Naive thymus-derived CD4-positive, alpha-beta T cell (primary cell): ENCODE data around the gene KCNJ13. TPM values are rescaled to one million over a fixed set of nuclear protein-coding genes. Genes with fewer than 3 reads are reported as not detected.
"Not testable (repeated sequence)": the region's sequence is repeated elsewhere in the genome, so short reads cannot be mapped to it uniquely, and the experiment has no call there.

Source experiments
- ATAC-seq: fragments of 150-1000 bp; cut with Tn5 transposase; 2 replicates; pipeline ENCODE4 v1.10.0; 2021; ENCODE audit warnings: mild to moderate bottlenecking, moderate library complexity
- CTCF ChIA-PET: fragments of 350-600 bp; sonication (Branson Sonifier 250); formaldehyde crosslinking; loops from one replicate; lab custom pipeline; 2021; ENCODE audit warnings: antibody characterized with exemption; lab: Charles Lee
- POLR2A ChIA-PET: fragments of 350-600 bp; sonication (Branson Sonifier 250); formaldehyde crosslinking; loops from one replicate; lab custom pipeline; 2021; ENCODE audit warnings: antibody characterized with exemption, inconsistent platforms; lab: Charles Lee
- DNase-seq, 9 donors: peaks; one replicate each; pipeline versions ENCODE4 v3.0.0 to v3.0.0-alpha.2; 2020 to 2022; ENCODE audit warnings: mixed read lengths in 1 of 9
- H3K27ac ChIP-seq: one replicate; pipeline ENCODE4 v1.7.0; 2013; ENCODE audit warnings: mild to moderate bottlenecking, low read depth, low read length, moderate library complexity
- H3K27me3 ChIP-seq, 2 donors: one replicate each; pipeline ENCODE4 v1.7.0; 2013; ENCODE audit warnings: low read length in 2 of 2, mild to moderate bottlenecking in 2 of 2, moderate library complexity in 2 of 2; ENCODE audit not compliant: control insufficient read depth in 2 of 2, insufficient read depth in 2 of 2
- H3K36me3 ChIP-seq, 3 experiments: 1 replicate in 2 of 3; 2 replicates in 1 of 3; pipeline ENCODE4 v1.7.0; 2013; ENCODE audit warnings: low read length in 3 of 3, mild to moderate bottlenecking in 3 of 3, moderate library complexity in 1 of 3; ENCODE audit not compliant: insufficient read depth in 3 of 3, control insufficient read depth in 2 of 3
- H3K4me1 ChIP-seq, 2 donors: one replicate each; pipeline ENCODE4 v1.7.0; 2013; ENCODE audit warnings: low read length in 2 of 2, mild to moderate bottlenecking in 2 of 2, moderate library complexity in 1 of 2; ENCODE audit not compliant: control insufficient read depth in 2 of 2, insufficient read depth in 2 of 2
- H3K4me3 ChIP-seq: 2 replicates; pipeline ENCODE4 v1.7.0; 2013; ENCODE audit warnings: mild to moderate bottlenecking, low read length
- H3K9me3 ChIP-seq, 3 experiments: 1 replicate in 2 of 3; 2 replicates in 1 of 3; pipeline ENCODE4 v1.7.0; 2013; ENCODE audit warnings: low read length in 3 of 3; ENCODE audit not compliant: control insufficient read depth in 2 of 3
- H3K27ac Mint-ChIP-seq, 9 donors: one replicate each; pipeline ENCODE4 v1.8.0; 2020 to 2022; ENCODE audit warnings: mixed read lengths in 9 of 9, mild to moderate bottlenecking in 8 of 9, moderate library complexity in 5 of 9, inconsistent platforms in 2 of 9
- H3K27me3 Mint-ChIP-seq, 5 donors: one replicate each; pipeline ENCODE4 v1.8.0; 2021 to 2022; ENCODE audit warnings: mixed read lengths in 5 of 5, mild to moderate bottlenecking in 1 of 5
- H3K36me3 Mint-ChIP-seq, 5 donors: one replicate each; pipeline ENCODE4 v1.8.0; 2020 to 2022; ENCODE audit warnings: mixed read lengths in 5 of 5, mild to moderate bottlenecking in 3 of 5, inconsistent platforms in 1 of 5
- H3K4me1 Mint-ChIP-seq, 7 donors: one replicate each; pipeline ENCODE4 v1.8.0; 2020 to 2022; ENCODE audit warnings: mixed read lengths in 7 of 7, mild to moderate bottlenecking in 3 of 7, inconsistent platforms in 1 of 7
- H3K4me3 Mint-ChIP-seq, 10 donors: one replicate each; pipeline ENCODE4 v1.8.0; 2020 to 2022; ENCODE audit warnings: mild to moderate bottlenecking in 10 of 10, mixed read lengths in 10 of 10, moderate library complexity in 6 of 10, inconsistent platforms in 2 of 10
- H3K9me3 Mint-ChIP-seq, 11 donors: one replicate each; pipeline ENCODE4 v1.8.0; 2020 to 2022; ENCODE audit warnings: mixed read lengths in 11 of 11, mild to moderate bottlenecking in 4 of 11, inconsistent platforms in 1 of 11, moderate library complexity in 1 of 11
- intact Hi-C, 2 donors: fragments of 100-400 bp; cut with micrococcal nuclease; formaldehyde crosslinking; loops; one replicate each; pipeline ENCODE4 v1.15.1; 2023
- polyA plus RNA-seq, 2 donors: library from polyadenylated mRNA; unstranded; fragments of 300-500 nt; fragmentation: Illumina TruSeq; gene quantifications; one replicate each; pipeline ENCODE4 v1.2.3, GENCODE V29; 2021
- total RNA-seq, 6 experiments: library from RNA in 5 of 6; stranded (reverse) in 5 of 6; gene quantifications; 1 replicate in 5 of 6; 2 replicates in 1 of 6; pipeline ENCODE4 v1.2.3 and lab custom pipeline; 2021 to 2026

The KCNJ13 gene
- total and polyA plus RNA-seq, 7 experiments from 2014 or later, result 0.50 TPM; not detected in 6

DNA sequence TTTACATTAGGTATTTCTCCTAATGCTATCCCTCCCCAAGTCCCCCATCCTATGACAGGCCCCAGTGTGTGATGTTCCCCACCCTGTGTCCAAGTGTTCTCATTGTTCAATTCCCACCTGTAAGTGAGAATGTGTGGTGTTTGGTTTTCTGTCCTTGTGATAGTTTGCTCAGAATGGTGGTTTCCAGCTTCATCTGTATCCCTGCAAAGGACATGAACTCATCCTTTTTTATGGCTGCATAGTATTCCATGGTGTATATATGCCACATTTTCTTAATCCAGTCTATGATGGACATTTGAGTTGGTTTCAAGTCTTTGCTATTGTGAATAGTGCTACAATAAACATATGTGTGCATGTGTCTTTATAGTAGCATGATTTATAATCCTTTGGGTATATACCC, 56.3 kb downstream of the KCNJ13 start:
- H3K4me1 Mint-ChIP-seq, result peaks cover 38 to 65% (median 56%) of the 10 kb centered on the region in 7 donors

More for the DNA sequence above, 56.3 kb downstream of the KCNJ13 start:
- intact Hi-C loops, H3K9me3 Mint-ChIP-seq, POLR2A ChIA-PET, H3K27ac ChIP-seq, H3K27ac Mint-ChIP-seq, ATAC-seq, H3K27me3 Mint-ChIP-seq, H3K9me3 ChIP-seq, DNase-seq, H3K27me3 ChIP-seq, H3K4me3 ChIP-seq, H3K4me3 Mint-ChIP-seq, H3K4me1 ChIP-seq: not testable (repeated sequence)
- peaks cover 0 to 27% (median 3%) of the 10 kb centered on the region in 3 experiments for H3K36me3 ChIP-seq
- CTCF ChIA-PET, result interaction anchor here (1.2 kb wide), 1 partner anchor 9 kb away, joined by 3 read pairs; no protein-coding TSS in a partner anchor
- H3K36me3 Mint-ChIP-seq, result peaks cover 12 to 75% (median 59%) of the 10 kb centered on the region in 5 donors

Other genes with a start within 250 kb of the KCNJ13 start
- not detected for gene CHRNG, start 236.9 kb downstream of the KCNJ13 start, total RNA-seq
- under 1 TPM; 0.10 to 0.26 TPM for gene CHRNG, start 236.9 kb downstream of the KCNJ13 start, polyA plus RNA-seq
- 10 to 100 TPM in 4 of 5 experiments, 1 to 10 TPM in 1; 9.7 to 23.4 (median 19.3) TPM for gene TIGD1, start 226.0 kb downstream of the KCNJ13 start, total RNA-seq
- 10 to 100 TPM; 17.1 to 23.8 TPM for gene TIGD1, start 226.0 kb downstream of the KCNJ13 start, polyA plus RNA-seq
- 10 to 100 TPM; 51.9 to 77.6 (median 61.6) TPM for gene EIF4E2, start 225.9 kb downstream of the KCNJ13 start, total RNA-seq
- 10 to 100 TPM; 59.8 to 63.4 TPM for gene EIF4E2, start 225.9 kb downstream of the KCNJ13 start, polyA plus RNA-seq
- gene EFHD1, start 143.0 kb downstream of the KCNJ13 start, total RNA-seq, result 1 to 10 TPM in 4 of 5 experiments, under 1 TPM in 1; 0.70 to 2.9 (median 2.1) TPM
- gene EFHD1, start 143.0 kb downstream of the KCNJ13 start, polyA plus RNA-seq, result 1 to 10 TPM; 3.1 to 4.4 TPM
- 10 to 100 TPM; 70.7 to 82.8 (median 79.8) TPM for gene GIGYF2, start 79.2 kb downstream of the KCNJ13 start, total RNA-seq
- 10 to 100 TPM; 25.3 to 29.9 TPM for gene GIGYF2, start 79.2 kb downstream of the KCNJ13 start, polyA plus RNA-seq
- gene SNORC, start 93.7 kb upstream of the KCNJ13 start, total RNA-seq, result 1 to 10 TPM; 1.2 to 3.6 (median 1.6) TPM
- not detected for gene SNORC, start 93.7 kb upstream of the KCNJ13 start, polyA plus RNA-seq
- gene NGEF, start 236.7 kb upstream of the KCNJ13 start, total RNA-seq, result not detected
- not detected for gene NGEF, start 236.7 kb upstream of the KCNJ13 start, polyA plus RNA-seq